ENCODE measurements around the gene PCDHGB4. TPM values are rescaled to one million over a fixed set of nuclear protein-coding genes. Genes with fewer than 3 reads are reported as not detected.

The PCDHGB4 gene
- total and polyA plus RNA-seq, 10 of the 15 experiments (the other 5 are each of a cell fraction or from before 2014, with no cell fraction given) = 0.02 to 0.20 (median 0.04) TPM; not detected in 4

DNA sequence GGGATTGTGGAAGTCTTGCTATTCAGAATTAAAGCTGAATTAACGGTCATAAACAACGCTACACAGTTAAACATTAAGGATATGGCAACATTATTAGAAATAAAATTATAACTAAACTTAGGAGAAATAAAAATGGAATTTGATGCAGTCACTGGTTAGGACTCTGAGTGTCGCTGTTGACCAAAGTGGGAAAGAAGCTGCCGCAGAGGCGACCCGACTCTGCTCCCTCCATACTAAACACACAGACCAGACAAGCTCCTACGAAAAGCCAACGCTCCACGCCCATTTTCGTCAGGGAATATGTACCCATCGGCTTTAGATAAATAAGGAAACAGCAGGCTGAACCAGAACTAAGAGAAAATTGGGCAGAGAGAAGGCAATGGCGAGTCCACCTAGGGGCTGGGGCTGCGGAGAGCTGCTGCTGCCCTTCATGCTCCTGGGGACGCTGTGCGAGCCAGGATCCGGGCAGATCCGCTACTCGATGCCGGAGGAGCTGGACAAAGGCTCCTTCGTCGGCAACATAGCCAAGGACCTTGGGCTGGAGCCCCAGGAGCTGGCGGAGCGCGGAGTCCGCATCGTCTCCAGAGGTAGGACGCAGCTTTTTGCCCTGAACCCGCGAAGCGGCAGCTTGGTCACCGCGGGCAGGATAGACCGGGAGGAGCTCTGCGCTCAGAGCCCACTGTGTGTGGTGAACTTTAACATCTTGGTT is 23.4 kb upstream of the PCDHGB4 start, which contains the start of gene PCDHGA5 (continued):
- TF ChIP-seq GATAD2B (conservative IDR thresholded peaks at IDR 0.05; ENCODE audit: low read depth) (no peak), TARDBP (IDR thresholded peaks at IDR 0.05; ENCODE audit: borderline replicate concordance) (no peak)
- TF ChIP-seq, protein P1, sequence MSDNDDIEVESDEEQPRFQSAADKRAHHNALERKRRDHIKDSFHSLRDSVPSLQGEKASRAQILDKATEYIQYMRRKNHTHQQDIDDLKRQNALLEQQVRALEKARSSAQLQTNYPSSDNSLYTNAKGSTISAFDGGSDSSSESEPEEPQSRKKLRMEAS (IDR thresholded peaks at IDR 0.05; ENCODE audit: low read depth, low read length) = no peak

DNA sequence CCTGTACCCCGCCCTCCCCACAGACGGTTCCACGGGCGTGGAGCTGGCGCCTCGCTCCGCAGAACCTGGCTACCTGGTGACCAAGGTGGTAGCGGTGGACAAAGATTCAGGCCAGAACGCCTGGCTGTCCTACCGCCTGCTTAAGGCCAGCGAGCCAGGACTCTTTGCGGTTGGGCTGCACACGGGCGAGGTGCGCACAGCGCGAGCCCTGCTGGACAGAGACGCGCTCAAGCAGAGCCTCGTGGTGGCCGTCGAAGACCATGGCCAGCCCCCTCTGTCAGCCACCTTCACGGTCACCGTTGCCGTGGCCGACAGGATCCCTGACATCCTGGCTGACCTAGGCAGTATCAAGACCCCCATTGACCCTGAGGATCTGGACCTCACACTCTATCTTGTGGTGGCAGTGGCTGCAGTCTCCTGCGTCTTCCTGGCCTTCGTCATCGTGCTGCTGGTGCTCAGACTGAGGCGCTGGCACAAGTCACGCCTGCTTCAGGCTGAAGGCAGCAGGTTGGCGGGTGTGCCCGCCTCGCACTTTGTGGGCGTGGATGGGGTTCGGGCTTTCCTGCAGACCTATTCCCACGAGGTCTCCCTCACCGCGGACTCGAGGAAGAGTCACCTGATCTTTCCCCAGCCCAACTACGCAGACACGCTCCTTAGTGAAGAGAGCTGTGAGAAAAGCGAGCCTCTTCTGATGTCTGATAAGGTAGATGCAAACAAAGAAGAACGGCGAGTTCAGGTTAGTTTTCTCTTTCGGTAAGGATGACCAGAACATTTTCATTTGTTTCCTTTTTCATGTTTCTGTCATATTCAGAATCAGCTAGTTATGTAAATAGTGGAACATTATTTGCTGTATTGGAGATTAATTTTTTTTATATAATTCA is 21.2 kb upstream of the PCDHGB4 start:
- Histone ChIP-seq H3K9me3 (replicated peaks; ENCODE audit: control insufficient read depth, insufficient read depth, low read length) (peaks cover 13% of the 10 kb centered on the region; the same call in 1 of the 3 replicates), H3K4me3 (no peak overlapping the region), H3K79me2 (ENCODE audit: control insufficient read depth, insufficient read depth, low read length) (no peaks in the 10 kb centered on the region), H3K9ac (ENCODE audit: control insufficient read depth, insufficient read depth, low read length) (no peak overlapping the region), H3K27me3 (replicated peaks in 1 of 2; ENCODE audit: control insufficient read depth in 2 of 2, insufficient read depth in 2 of 2, low read length in 1 of 2) (no peaks in the 10 kb centered on the region; a peak in 1 of 4 replicates), H3K27ac (ENCODE audit: control insufficient read depth, insufficient read depth) (no peak overlapping the region), H2AFZ (ENCODE audit: control insufficient read depth, low read depth, low read length) (no peak overlapping the region), H3K4me2 (ENCODE audit: control insufficient read depth, insufficient read depth) (no peak overlapping the region), H4K20me1 (ENCODE audit: control insufficient read depth, insufficient read depth) (no peaks in the 10 kb centered on the region), H3K4me1 (ENCODE audit: control insufficient read depth, insufficient read depth, low read length) (no peaks in the 10 kb centered on the region), H3K36me3 (ENCODE audit: control insufficient read depth in 2 of 2, insufficient read depth in 2 of 2, low read length in 1 of 2) (no peaks in the 10 kb centered on the region)
- ATAC-seq = no peak
- no TSS peak for BruUV-seq (replicated peaks)
- no peak for DNase-seq (ENCODE audit: low read depth, low spot score)
- SMC1A ChIA-PET (ENCODE audit: uncharacterized antibody, unreplicated experiment) = no interaction called here
- RAD21 ChIA-PET (ENCODE audit: unreplicated experiment) = no interaction called here
- 66% methylated on average over 46 of the region's 46 CpGs for WGBS (ENCODE audit: insufficient coverage, insufficient replicate concordance, low lambda C conversion rate, missing lambda C conversion rate)
- CTCF ChIA-PET = interaction anchor here (1.3 kb wide), 1 partner anchor 197 kb away, joined by 3 read pairs; no protein-coding TSS in a partner anchor
- no peak for FAIRE-seq
- POLR2A ChIA-PET = no interaction called here
- intact Hi-C loops (cut with micrococcal nuclease; ENCODE audit: unreplicated experiment) = no loop called here
- in situ Hi-C loops (cut with MboI) = no loop called here
- no peak for TF ChIP-seq KAT2A (conservative IDR thresholded peaks at IDR 0.05; ENCODE audit: control insufficient read depth, low read depth, low read length)
- no peak for TF ChIP-seq SMAD5 (IDR thresholded peaks at IDR 0.05; ENCODE audit: low read depth)
- TF ChIP-seq MYC (IDR thresholded peaks at IDR 0.05; ENCODE audit: insufficient read depth, insufficient read length, insufficient replicate concordance, low read length, severe bottlenecking) = no peak
- TF ChIP-seq SMARCA5 (IDR thresholded peaks at IDR 0.05) = no peak
- no peak for TF ChIP-seq MEF2B (IDR thresholded peaks at IDR 0.05; ENCODE audit: partially characterized antibody, poor library complexity, severe bottlenecking)
- TF ChIP-seq YY1 (IDR thresholded peaks at IDR 0.05; ENCODE audit: low read depth, low read length) = no peak

Data from GM12878 (cell line).